Measurements from ENCODE around the gene MRPS14. TPM values are rescaled to one million over a fixed set of nuclear protein-coding genes. Genes with fewer than 3 reads are reported as not detected.

Gene MRPS14
- total RNA-seq, 1 experiment from 2014 or later = 25.1 TPM

DNA sequence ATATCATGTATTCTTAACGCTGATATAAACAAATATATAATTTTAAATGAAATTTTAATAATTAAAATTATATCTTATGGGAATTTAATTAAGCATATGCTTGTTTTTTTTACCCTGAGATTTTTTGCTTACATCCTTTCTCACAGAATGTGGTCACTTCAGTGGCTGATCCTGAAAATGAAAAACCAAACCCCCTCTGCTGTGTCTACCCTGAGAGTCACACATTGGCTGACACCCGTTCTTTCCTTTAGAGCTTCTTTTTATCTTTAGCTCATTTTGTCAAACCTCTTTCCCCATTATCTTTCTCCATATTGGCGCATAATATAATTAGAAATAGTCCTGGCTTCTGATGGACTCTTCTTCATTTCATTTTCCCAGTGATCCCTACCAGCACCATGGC lies 34.2 kb downstream of the MRPS14 start:
- no peak overlapping the region for H3K27ac ChIP-seq (ENCODE audit: low read length)
- DNase-seq (ENCODE audit: low read depth, low spot score) (no peak), ATAC-seq (no peak)
- ChIA-PET CTCF (no interaction called here), POLR2A (no interaction called here)
- H3K9me3 ChIP-seq (ENCODE audit: control insufficient read depth, insufficient read depth, low read depth, low read length) = no peaks in the 10 kb centered on the region
- TF ChIP-seq, protein P1, sequence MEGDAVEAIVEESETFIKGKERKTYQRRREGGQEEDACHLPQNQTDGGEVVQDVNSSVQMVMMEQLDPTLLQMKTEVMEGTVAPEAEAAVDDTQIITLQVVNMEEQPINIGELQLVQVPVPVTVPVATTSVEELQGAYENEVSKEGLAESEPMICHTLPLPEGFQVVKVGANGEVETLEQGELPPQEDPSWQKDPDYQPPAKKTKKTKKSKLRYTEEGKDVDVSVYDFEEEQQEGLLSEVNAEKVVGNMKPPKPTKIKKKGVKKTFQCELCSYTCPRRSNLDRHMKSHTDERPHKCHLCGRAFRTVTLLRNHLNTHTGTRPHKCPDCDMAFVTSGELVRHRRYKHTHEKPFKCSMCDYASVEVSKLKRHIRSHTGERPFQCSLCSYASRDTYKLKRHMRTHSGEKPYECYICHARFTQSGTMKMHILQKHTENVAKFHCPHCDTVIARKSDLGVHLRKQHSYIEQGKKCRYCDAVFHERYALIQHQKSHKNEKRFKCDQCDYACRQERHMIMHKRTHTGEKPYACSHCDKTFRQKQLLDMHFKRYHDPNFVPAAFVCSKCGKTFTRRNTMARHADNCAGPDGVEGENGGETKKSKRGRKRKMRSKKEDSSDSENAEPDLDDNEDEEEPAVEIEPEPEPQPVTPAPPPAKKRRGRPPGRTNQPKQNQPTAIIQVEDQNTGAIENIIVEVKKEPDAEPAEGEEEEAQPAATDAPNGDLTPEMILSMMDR (IDR thresholded peaks at IDR 0.05) = no peak
- TF ChIP-seq POLR2AphosphoS5 (IDR thresholded peaks at IDR 0.05; ENCODE audit: low read depth, low read length) (no peak), SIN3A (IDR thresholded peaks at IDR 0.05; ENCODE audit: borderline replicate concordance, insufficient read depth, low read depth, low read length) (no peak), TCF7L2 (IDR thresholded peaks at IDR 0.05; ENCODE audit: low read depth, low read length) (no peak)
- TF ChIP-seq, protein P2, sequence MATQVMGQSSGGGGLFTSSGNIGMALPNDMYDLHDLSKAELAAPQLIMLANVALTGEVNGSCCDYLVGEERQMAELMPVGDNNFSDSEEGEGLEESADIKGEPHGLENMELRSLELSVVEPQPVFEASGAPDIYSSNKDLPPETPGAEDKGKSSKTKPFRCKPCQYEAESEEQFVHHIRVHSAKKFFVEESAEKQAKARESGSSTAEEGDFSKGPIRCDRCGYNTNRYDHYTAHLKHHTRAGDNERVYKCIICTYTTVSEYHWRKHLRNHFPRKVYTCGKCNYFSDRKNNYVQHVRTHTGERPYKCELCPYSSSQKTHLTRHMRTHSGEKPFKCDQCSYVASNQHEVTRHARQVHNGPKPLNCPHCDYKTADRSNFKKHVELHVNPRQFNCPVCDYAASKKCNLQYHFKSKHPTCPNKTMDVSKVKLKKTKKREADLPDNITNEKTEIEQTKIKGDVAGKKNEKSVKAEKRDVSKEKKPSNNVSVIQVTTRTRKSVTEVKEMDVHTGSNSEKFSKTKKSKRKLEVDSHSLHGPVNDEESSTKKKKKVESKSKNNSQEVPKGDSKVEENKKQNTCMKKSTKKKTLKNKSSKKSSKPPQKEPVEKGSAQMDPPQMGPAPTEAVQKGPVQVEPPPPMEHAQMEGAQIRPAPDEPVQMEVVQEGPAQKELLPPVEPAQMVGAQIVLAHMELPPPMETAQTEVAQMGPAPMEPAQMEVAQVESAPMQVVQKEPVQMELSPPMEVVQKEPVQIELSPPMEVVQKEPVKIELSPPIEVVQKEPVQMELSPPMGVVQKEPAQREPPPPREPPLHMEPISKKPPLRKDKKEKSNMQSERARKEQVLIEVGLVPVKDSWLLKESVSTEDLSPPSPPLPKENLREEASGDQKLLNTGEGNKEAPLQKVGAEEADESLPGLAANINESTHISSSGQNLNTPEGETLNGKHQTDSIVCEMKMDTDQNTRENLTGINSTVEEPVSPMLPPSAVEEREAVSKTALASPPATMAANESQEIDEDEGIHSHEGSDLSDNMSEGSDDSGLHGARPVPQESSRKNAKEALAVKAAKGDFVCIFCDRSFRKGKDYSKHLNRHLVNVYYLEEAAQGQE (IDR thresholded peaks at IDR 0.05; ENCODE audit: insufficient read depth in 1 of 2, low read depth in 2 of 2, low read length in 1 of 2) = no peak
- in situ Hi-C loops (cut with HindIII; ENCODE audit: low pct_unique_long_range_greater_than_20kb, low sequenced_read_pairs) (no loop called here), intact Hi-C loops (cut with micrococcal nuclease; ENCODE audit: unreplicated experiment) (no loop called here)
- H3K4me3 ChIP-seq (ENCODE audit: low read depth in 2 of 2, low read length in 2 of 2) = no peak overlapping the region
- H3K4me1 ChIP-seq (ENCODE audit: control insufficient read depth, insufficient read depth, low read length) = peaks cover 9% of the 10 kb centered on the region
- H3K27me3 ChIP-seq (ENCODE audit: control insufficient read depth, insufficient read depth, low read length) = no peaks in the 10 kb centered on the region
- H3K36me3 ChIP-seq (ENCODE audit: control insufficient read depth, insufficient read depth, low read length) = no peaks in the 10 kb centered on the region
- no TSS peak for BruUV-seq (replicated peaks)

DNA sequence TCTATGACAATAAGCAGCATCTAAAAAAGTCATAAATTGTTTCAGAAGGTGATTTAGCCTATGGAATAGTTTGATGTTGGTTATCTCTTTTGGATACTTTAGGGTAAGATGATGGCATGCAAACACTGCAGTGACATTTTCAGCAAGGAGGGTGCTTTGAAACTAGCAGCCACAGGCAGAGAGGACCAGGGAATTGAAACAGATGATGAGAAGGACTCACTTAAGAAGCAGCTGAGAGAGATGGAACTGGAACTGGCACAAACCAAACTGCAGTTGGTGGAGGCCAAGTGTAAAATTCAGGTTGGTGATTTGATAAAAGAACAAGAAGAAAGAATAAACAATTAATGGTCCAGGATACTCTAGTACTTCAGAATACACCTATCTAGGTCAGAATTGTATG lies 34.7 kb downstream of the MRPS14 start:
- BruUV-seq (replicated peaks) = no TSS peak
- Histone ChIP-seq H3K9me3 (ENCODE audit: control insufficient read depth, insufficient read depth, low read depth, low read length) (no peaks in the 10 kb centered on the region), H3K4me1 (ENCODE audit: control insufficient read depth, insufficient read depth, low read length) (peaks cover 9% of the 10 kb centered on the region), H3K4me3 (ENCODE audit: low read depth in 2 of 2, low read length in 2 of 2) (no peak overlapping the region), H3K36me3 (ENCODE audit: control insufficient read depth, insufficient read depth, low read length) (no peaks in the 10 kb centered on the region), H3K27me3 (ENCODE audit: control insufficient read depth, insufficient read depth, low read length) (no peaks in the 10 kb centered on the region), H3K27ac (ENCODE audit: low read length) (no peak overlapping the region)
- DNase-seq (ENCODE audit: low read depth, low spot score) = no peak
- intact Hi-C loops (cut with micrococcal nuclease; ENCODE audit: unreplicated experiment) = no loop called here
- ChIA-PET POLR2A (no interaction called here), CTCF (no interaction called here)
- no peak for ATAC-seq
- in situ Hi-C loops (cut with HindIII; ENCODE audit: low pct_unique_long_range_greater_than_20kb, low sequenced_read_pairs) = no loop called here
- TF ChIP-seq SIN3A (IDR thresholded peaks at IDR 0.05; ENCODE audit: borderline replicate concordance, insufficient read depth, low read depth, low read length) (no peak), TCF7L2 (IDR thresholded peaks at IDR 0.05; ENCODE audit: low read depth, low read length) (no peak), POLR2AphosphoS5 (IDR thresholded peaks at IDR 0.05; ENCODE audit: low read depth, low read length) (no peak)
- TF ChIP-seq, protein P2 (IDR thresholded peaks at IDR 0.05; ENCODE audit: insufficient read depth in 1 of 2, low read depth in 2 of 2, low read length in 1 of 2) = no peak
- TF ChIP-seq, protein P1 (IDR thresholded peaks at IDR 0.05) = no peak

Measured in Panc1 (cell line).